Endothelial cell of umbilical vein (primary cell): ENCODE measurements around the gene PRRX2. TPM values are rescaled to one million over a fixed set of nuclear protein-coding genes. Genes with fewer than 3 reads are reported as not detected.

Experiments used
- BruUV-seq: library from RNA; stranded (reverse); fragments of 400-500 nt; replicated peaks from 2 replicates; lab custom pipeline; 2021; lab: Mats Ljungman, UMichigan
- CTCF ChIA-PET: fragments of 300-600, 350-600 bp; sonication (Branson Sonifier 250); formaldehyde crosslinking; loops from one replicate; lab custom pipeline; 2021; ENCODE audit warnings: antibody characterized with exemption, inconsistent platforms; lab: Charles Lee
- POLR2A ChIA-PET: fragments of 300-600, 350-600 bp; sonication (Branson Sonifier 250); formaldehyde crosslinking; loops from one replicate; lab custom pipeline; 2021; ENCODE audit warnings: antibody characterized with exemption, inconsistent platforms; lab: Charles Lee
- DNase-seq: peaks from one replicate; pipeline ENCODE4 v3.0.0-alpha.2; 2011; ENCODE audit warnings: low read depth, low spot score
- FAIRE-seq: peaks from 2 replicates; lab custom pipeline; 2011; peaks lifted over from hg19 to GRCh38; lab: Jason Lieb, UNC
- H2AFZ ChIP-seq: 2 replicates; pipeline ENCODE4 v1.6.0; 2012; ENCODE audit warnings: low read depth, low read length, control low read depth, inconsistent platforms
- H3K27ac ChIP-seq: 2 replicates; pipeline ENCODE4 v1.5.1; 2011; ENCODE audit warnings: low read depth, mild to moderate bottlenecking, control low read depth, low read length, moderate library complexity; ENCODE audit not compliant: insufficient read depth
- H3K27me3 ChIP-seq, 2 experiments: 2 replicates each; pipeline versions ENCODE4 v1.6.0 to v1.6.1; 2011; ENCODE audit warnings: low read length in 2 of 2, mixed read lengths in 1 of 2; ENCODE audit not compliant: control insufficient read depth in 2 of 2, insufficient read depth in 2 of 2
- H3K36me3 ChIP-seq, 2 experiments: 2 replicates in 1 of 2; 3 replicates in 1 of 2; pipeline ENCODE4 v1.5.1; 2011; ENCODE audit warnings: low read length in 2 of 2, mild to moderate bottlenecking in 1 of 2, moderate library complexity in 1 of 2; ENCODE audit not compliant: control insufficient read depth in 2 of 2, insufficient read depth in 2 of 2; ENCODE audit errors: extremely low read depth in 1 of 2
- H3K4me1 ChIP-seq: 3 replicates; pipeline ENCODE4 v1.5.1; 2011; ENCODE audit warnings: mild to moderate bottlenecking, low read length; ENCODE audit not compliant: control insufficient read depth, insufficient read depth; ENCODE audit errors: extremely low read depth
- H3K4me2 ChIP-seq: 2 replicates; pipeline ENCODE4 v1.6.1; 2011; ENCODE audit warnings: low read length, control low read depth, mixed read lengths; ENCODE audit not compliant: insufficient read depth
- H3K4me3 ChIP-seq, 3 experiments: fragments of 200-600 bp in 1 of 3; sonication (generic), shearing (Covaris generic) in 1 of 3; replicated peaks in 1 of 3; 2 replicates each; pipeline ENCODE4 v1.5.1; 2011 to 2016; ENCODE audit warnings: control low read depth in 3 of 3, low read length in 3 of 3, mild to moderate bottlenecking in 2 of 3, inconsistent platforms in 1 of 3, low read depth in 1 of 3, moderate library complexity in 1 of 3; ENCODE audit not compliant: insufficient read depth in 1 of 3
- H3K79me2 ChIP-seq: 2 replicates; pipeline ENCODE4 v1.6.0; 2012; ENCODE audit warnings: low read length, inconsistent platforms; ENCODE audit not compliant: control insufficient read depth, insufficient read depth
- H3K9ac ChIP-seq: replicated peaks from 2 replicates; pipeline ENCODE3; 2011; ENCODE audit warnings: low read length, control low read depth; ENCODE audit not compliant: insufficient read depth; ENCODE audit errors: extremely low read depth
- H3K9me1 ChIP-seq: replicated peaks from 3 replicates; pipeline ENCODE4 v1.6.0; 2011; ENCODE audit warnings: mild to moderate bottlenecking, low read length; ENCODE audit not compliant: control insufficient read depth, insufficient read depth; ENCODE audit errors: extremely low read depth
- H3K9me3 ChIP-seq: replicated peaks from 2 replicates; pipeline ENCODE4 v1.5.1; 2012; ENCODE audit warnings: low read length, inconsistent platforms; ENCODE audit not compliant: control insufficient read depth, insufficient read depth
- H4K20me1 ChIP-seq: replicated peaks from 2 replicates; pipeline ENCODE3; 2011; ENCODE audit warnings: mild to moderate bottlenecking, low read length; ENCODE audit not compliant: control insufficient read depth, insufficient read depth; ENCODE audit errors: extremely low read depth
- EZH2 ChIP-seq: IDR thresholded peaks from 2 replicates; pipeline ENCODE4 v1.6.1; 2012; ENCODE audit warnings: borderline replicate concordance, low read depth, mild to moderate bottlenecking, moderate library complexity, low read length, inconsistent platforms; ENCODE audit not compliant: severe bottlenecking
- FOS ChIP-seq: IDR thresholded peaks from 2 replicates; pipeline ENCODE4 v1.6.1; 2011; ENCODE audit warnings: mild to moderate bottlenecking, low read length, moderate library complexity, borderline replicate concordance; ENCODE audit not compliant: insufficient read depth
- GATA2 ChIP-seq: IDR thresholded peaks from 2 replicates; pipeline ENCODE4 v1.7.0; 2011; ENCODE audit warnings: low read depth, mild to moderate bottlenecking, moderate library complexity, mixed read lengths, low read length; ENCODE audit not compliant: insufficient read length, insufficient read depth
- JUN ChIP-seq: IDR thresholded peaks from 2 replicates; pipeline ENCODE4 v1.6.1; 2011; ENCODE audit warnings: borderline replicate concordance, low read depth; ENCODE audit not compliant: insufficient read length, insufficient read depth
- MAX ChIP-seq: IDR thresholded peaks from 2 replicates; pipeline ENCODE4 v1.6.1; 2011; ENCODE audit not compliant: insufficient read depth, insufficient read length
- dilution Hi-C: fragments of 300-500 bp; cut with MboI; formaldehyde crosslinking; loops from one replicate; pipeline ENCODE4 v1.15.0; 2019; ENCODE audit warnings: low sequenced_read_pairs; ENCODE audit not compliant: extremely low pct_ligation_motif_present
- intact Hi-C: fragments of 100-400 bp; cut with micrococcal nuclease; formaldehyde crosslinking; loops from one replicate; pipeline ENCODE4 v1.10.0; 2022
- polyA plus RNA-seq, 4 experiments: library from polyadenylated mRNA; depleted of rRNA in 3 of 4; stranded (reverse) in 3 of 4; unstranded in 1 of 4; fragments of >200 nt; gene quantifications; 2 replicates each; pipeline versions ENCODE4 v1.2.1 to v1.2.3, GENCODE V29; 2011 to 2012; ENCODE audit warnings: missing spikeins in 1 of 4
- total RNA-seq: library from RNA; stranded (reverse); gene quantifications from 2 replicates; pipeline ENCODE4 v1.2.3, GENCODE V29; 2021

Gene PRRX2
- total and polyA plus RNA-seq, 2 donors (not counting 3 experiments of a cell fraction or from before 2014, with no cell fraction given), result 0.19 to 0.77 TPM

GRCh38 chr9:129725795-129726251 lies 60.4 kb downstream of the PRRX2 start:
- dilution Hi-C loops, result loop anchor here (5.0 kb wide), 1 partner anchor 51 kb away; no protein-coding TSS in a partner anchor
- Histone ChIP-seq H2AFZ (no peak overlapping the region), H3K4me1 (no peaks in the 10 kb centered on the region), H3K36me3 (no peaks in the 10 kb centered on the region), H4K20me1 (no peaks in the 10 kb centered on the region), H3K9me3 (no peaks in the 10 kb centered on the region), H3K27me3 (no peaks in the 10 kb centered on the region), H3K27ac (no peak overlapping the region), H3K4me2 (no peak overlapping the region), H3K9ac (no peak overlapping the region), H3K79me2 (no peaks in the 10 kb centered on the region), H3K9me1 (no peaks in the 10 kb centered on the region), H3K4me3 (no peak overlapping the region)
- ChIA-PET POLR2A (no interaction called here), CTCF (interaction anchor here (0.6 to 3.9 kb wide), 24 partner anchors 8 to 781 kb away, joined by 3 to 67 read pairs (median 5); partner anchors contain the start of gene PTGES)
- DNase-seq, result no peak
- intact Hi-C loops, result loop anchor here (1.0 to 2.0 kb wide), 3 partner anchors 57 to 84 kb away; partner anchors contain the start of gene ASB6
- no TSS peak for BruUV-seq
- no peak for FAIRE-seq
- TF ChIP-seq FOS (no peak), MAX (no peak), EZH2 (no peak), JUN (no peak), GATA2 (no peak)
